ENCODE measurements around the gene KRT16. TPM values are rescaled to one million over a fixed set of nuclear protein-coding genes. Genes with fewer than 3 reads are reported as not detected.

Gene KRT16
- total and polyA plus RNA-seq, 2 of the 8 experiments (the other 6 are each of a cell fraction or from before 2014, with no cell fraction given) = not detected

DNA sequence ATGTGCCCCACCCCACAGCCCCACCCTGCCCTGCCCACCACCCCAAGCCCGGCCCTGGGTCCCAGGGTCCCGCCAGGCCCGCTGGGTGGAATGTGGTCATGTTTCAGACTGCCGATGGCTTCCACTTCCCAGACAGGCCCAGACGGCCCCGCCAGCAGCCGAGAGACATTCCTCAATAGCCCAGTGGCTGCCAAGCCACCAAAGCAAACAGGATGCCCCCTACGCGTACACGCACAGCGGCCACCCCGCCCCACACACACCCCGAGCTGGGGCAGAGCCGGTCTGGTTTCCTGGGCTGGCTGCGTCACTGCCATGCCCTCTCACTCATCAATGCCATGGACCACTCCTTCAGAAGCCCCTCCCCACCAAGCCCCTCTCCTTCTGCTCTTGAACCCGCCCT, 13.0 kb upstream of the KRT16 start:
- ChIA-PET POLR2A (ENCODE audit: partially characterized antibody) (no interaction called here), CTCF (ENCODE audit: partially characterized antibody) (interaction anchor here (0.9 to 14.5 kb wide), 4 partner anchors 17 to 77 kb away, joined by 3 to 103 read pairs (median 10); no protein-coding TSS in a partner anchor)
- H3K56ac ChIP-seq (replicated peaks; ENCODE audit: insufficient read length, low read depth, low read length) = no peak overlapping the region
- no peaks in the 10 kb centered on the region for H3K27me3 ChIP-seq (replicated peaks in 1 of 4; ENCODE audit: control insufficient read depth in 3 of 4, extremely low read depth in 1 of 4, insufficient read depth in 3 of 4, low read length in 3 of 4)
- DNase-seq (ENCODE audit: low read depth in 1 of 2, low spot score in 2 of 2) = no peak
- 100% methylated on average over 3 of the region's 16 CpGs; no CpG with 5 or more reads in 1 of the 2 experiments for WGBS, 2 experiments (ENCODE audit: extremely low coverage in 1 of 2, insufficient coverage in 1 of 2, insufficient read length in 1 of 2, insufficient replicate concordance in 2 of 2, low coverage in 1 of 2, low lambda C conversion rate in 2 of 2, missing lambda C conversion rate in 1 of 2)
- no peak overlapping the region for H2AK5ac ChIP-seq (ENCODE audit: low read depth, low read length)
- no peak overlapping the region for H3K27ac ChIP-seq (ENCODE audit: low read depth, low read length)
- H3K9ac ChIP-seq (replicated peaks in 1 of 4; ENCODE audit: extremely low read depth in 1 of 4, low read depth in 3 of 4, low read length in 3 of 4) = no peak overlapping the region
- H4K91ac ChIP-seq (replicated peaks; ENCODE audit: insufficient read length, low read length) = no peak overlapping the region
- H2BK15ac ChIP-seq (ENCODE audit: low read length) = no peak overlapping the region
- H4K5ac ChIP-seq (ENCODE audit: insufficient read length, low read depth, low read length) = no peak overlapping the region
- no peak overlapping the region for H2BK5ac ChIP-seq (ENCODE audit: low read depth, low read length)
- H3K36me3 ChIP-seq (ENCODE audit: control insufficient read depth in 2 of 4, insufficient read depth in 4 of 4, low read length in 3 of 4) = no peaks in the 10 kb centered on the region
- no peak for FAIRE-seq
- no peak overlapping the region for H3K23ac ChIP-seq (ENCODE audit: insufficient read length)
- H3K9me3 ChIP-seq (ENCODE audit: insufficient read depth in 2 of 2, low read depth in 1 of 2, low read length in 1 of 2) = no peaks in the 10 kb centered on the region
- H3K18ac ChIP-seq (ENCODE audit: extremely low read depth, low read length) = no peak overlapping the region
- no peak overlapping the region for H2BK120ac ChIP-seq (replicated peaks; ENCODE audit: low read depth, low read length)
- no peak overlapping the region for H2BK20ac ChIP-seq (ENCODE audit: low read length)
- no peak overlapping the region for H2BK12ac ChIP-seq (ENCODE audit: low read depth, low read length)
- peaks cover 0 to 6% (median 0%) of the 10 kb centered on the region in 4 experiments; a peak in 1 of 7 replicates for H3K4me1 ChIP-seq (replicated peaks in 1 of 4; ENCODE audit: control insufficient read depth in 3 of 4, insufficient read depth in 4 of 4, low read length in 3 of 4)
- H3K4me2 ChIP-seq (ENCODE audit: insufficient read depth in 1 of 2, low read depth in 2 of 2, low read length in 2 of 2) = no peak overlapping the region
- H4K20me1 ChIP-seq (replicated peaks in 1 of 2; ENCODE audit: control insufficient read depth in 1 of 2, insufficient read depth in 2 of 2, low read length in 2 of 2) = no peaks in the 10 kb centered on the region
- H4K8ac ChIP-seq (ENCODE audit: extremely low read depth, insufficient read depth, low read length) = no peak overlapping the region
- H3K79me2 ChIP-seq (ENCODE audit: control insufficient read depth in 1 of 2, insufficient read depth in 2 of 2, low read length in 2 of 2) = no peaks in the 10 kb centered on the region
- H3K23me2 ChIP-seq (ENCODE audit: low read depth, low read length) = no peaks in the 10 kb centered on the region
- H3K79me1 ChIP-seq (ENCODE audit: low read depth, low read length) = no peaks in the 10 kb centered on the region
- H3K4me3 ChIP-seq (ENCODE audit: extremely low read depth in 1 of 4, insufficient read depth in 2 of 4, low read depth in 3 of 4, low read length in 4 of 4) = no peak overlapping the region
- no peak overlapping the region for H2AFZ ChIP-seq (ENCODE audit: low read length)
- no peak overlapping the region for H3K14ac ChIP-seq (ENCODE audit: insufficient read length)
- TF ChIP-seq EGR1 (IDR thresholded peaks at IDR 0.05; ENCODE audit: borderline replicate concordance, low read depth, low read length) = no peak
- TF ChIP-seq, protein P1, sequence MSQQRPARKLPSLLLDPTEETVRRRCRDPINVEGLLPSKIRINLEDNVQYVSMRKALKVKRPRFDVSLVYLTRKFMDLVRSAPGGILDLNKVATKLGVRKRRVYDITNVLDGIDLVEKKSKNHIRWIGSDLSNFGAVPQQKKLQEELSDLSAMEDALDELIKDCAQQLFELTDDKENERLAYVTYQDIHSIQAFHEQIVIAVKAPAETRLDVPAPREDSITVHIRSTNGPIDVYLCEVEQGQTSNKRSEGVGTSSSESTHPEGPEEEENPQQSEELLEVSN (IDR thresholded peaks at IDR 0.05) = no peak
- TF ChIP-seq RFX5 (IDR thresholded peaks at IDR 0.05; ENCODE audit: borderline replicate concordance, low read depth, low read length) = no peak
- TF ChIP-seq PHF8 (conservative IDR thresholded peaks at IDR 0.05; ENCODE audit: low read depth, low read length) = no peak
- no peak for TF ChIP-seq FOSL1 (IDR thresholded peaks at IDR 0.05; ENCODE audit: insufficient read depth, low read depth, low read length)
- TF ChIP-seq CEBPB (IDR thresholded peaks at IDR 0.05; ENCODE audit: low read depth, low read length) = no peak
- no peak for TF ChIP-seq CTBP2 (IDR thresholded peaks at IDR 0.05; ENCODE audit: borderline replicate concordance, insufficient read depth, insufficient read length, low read length)
- no peak for TF ChIP-seq GTF2F1 (IDR thresholded peaks at IDR 0.05; ENCODE audit: borderline replicate concordance, low read depth, low read length)
- TF ChIP-seq SIRT6 (IDR thresholded peaks at IDR 0.05; ENCODE audit: low read length) = no peak
- no peak for TF ChIP-seq MAFK (IDR thresholded peaks at IDR 0.05; ENCODE audit: low read depth, low read length)
- TF ChIP-seq BRCA1 (IDR thresholded peaks at IDR 0.05; ENCODE audit: low read depth, low read length) = no peak
- TF ChIP-seq SIX5 (IDR thresholded peaks at IDR 0.05; ENCODE audit: low read depth, low read length) = no peak
- no peak overlapping the region for H3K4ac ChIP-seq (replicated peaks; ENCODE audit: insufficient read length, low read depth, low read length)

Data from H1 (cell line).